ENCODE data around the gene RUSC1.
"Not testable (repeated sequence)": the region's sequence is repeated elsewhere in the genome, so short reads cannot be mapped to it uniquely, and the experiment has no call there.

The RUSC1 gene

DNA sequence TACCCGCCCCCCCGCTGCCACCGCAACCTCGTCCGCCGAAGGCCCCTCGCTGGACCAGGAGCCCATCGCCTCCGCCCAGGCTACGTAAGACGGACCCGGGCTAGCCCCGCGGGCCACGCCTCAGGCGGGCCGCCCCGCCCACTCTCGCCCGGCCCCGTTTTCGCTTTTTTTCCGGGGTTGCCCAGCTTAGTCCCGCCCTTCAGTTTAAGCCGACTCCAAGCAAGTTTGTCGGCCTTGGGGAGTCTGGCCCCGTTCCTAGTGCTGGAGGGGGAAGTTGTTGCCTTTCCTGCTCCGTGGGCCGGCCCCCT lies 3.0 kb downstream of the RUSC1 start:
- DNase-seq = peak; percentile 61 to 82

GRCh38 chr1:155324037-155324716 lies 3.5 kb downstream of the RUSC1 start:
- DNase-seq = peak; percentile 96 to 97

GRCh38 chr1:155324717-155325602 lies 4.3 kb downstream of the RUSC1 start:
- DNase-seq = peak; percentile 69 to 78

- DNase-seq = no peak
These were observed 4.9 kb downstream of the RUSC1 start for GRCh38 chr1:155325603-155325893.

DNA sequence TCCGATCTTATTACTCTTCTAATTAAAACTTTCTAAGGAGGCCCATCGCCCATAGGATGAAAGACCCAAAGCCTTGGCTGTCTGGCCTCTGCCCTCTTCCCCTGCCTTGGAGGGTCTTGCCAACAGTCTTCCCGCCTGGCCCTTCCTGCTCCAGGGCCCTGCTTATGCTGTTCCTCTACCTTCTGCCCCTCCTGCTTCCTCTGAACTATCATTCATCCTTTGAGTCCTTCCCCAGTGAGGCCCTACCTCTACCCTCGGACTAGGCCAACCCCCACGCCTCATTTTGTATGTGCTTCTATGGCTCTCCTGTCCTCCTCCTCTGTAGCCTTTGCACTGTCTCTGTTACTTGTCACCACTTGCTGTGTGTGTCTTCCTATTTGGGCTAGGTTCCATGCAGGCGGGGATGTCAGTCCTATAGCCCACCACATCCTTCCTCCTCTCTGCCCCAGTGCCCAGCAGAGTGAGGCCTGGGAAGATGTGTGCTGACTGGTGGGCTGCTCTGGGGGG lies 5.4 kb downstream of the RUSC1 start:
- DNase-seq = no peak

DNA sequence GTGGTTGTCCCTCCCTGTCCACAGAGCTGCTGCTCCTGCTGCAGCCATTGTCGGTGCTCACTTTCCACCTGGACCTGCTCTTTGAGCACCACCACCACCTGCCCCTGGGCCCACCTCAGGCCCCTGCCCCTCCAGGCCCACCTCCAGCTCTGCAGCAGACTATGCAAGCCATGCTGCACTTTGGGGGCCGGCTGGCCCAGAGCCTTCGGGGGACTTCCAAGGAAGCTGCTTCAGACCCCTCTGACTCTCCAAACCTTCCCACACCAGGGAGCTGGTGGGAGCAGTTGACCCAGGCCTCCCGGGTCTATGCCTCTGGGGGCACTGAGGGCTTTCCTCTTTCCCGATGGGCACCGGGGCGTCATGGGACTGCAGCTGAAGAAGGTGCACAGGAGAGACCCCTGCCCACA lies 5.9 kb downstream of the RUSC1 start:
- DNase-seq = no peak

- no peak for DNase-seq
These were observed 7.3 kb downstream of the RUSC1 start for GRCh38 chr1:155327981-155328380.

- not testable (repeated sequence) for DNase-seq
These were observed 8.2 kb downstream of the RUSC1 start for GRCh38 chr1:155328856-155329255.

DNA sequence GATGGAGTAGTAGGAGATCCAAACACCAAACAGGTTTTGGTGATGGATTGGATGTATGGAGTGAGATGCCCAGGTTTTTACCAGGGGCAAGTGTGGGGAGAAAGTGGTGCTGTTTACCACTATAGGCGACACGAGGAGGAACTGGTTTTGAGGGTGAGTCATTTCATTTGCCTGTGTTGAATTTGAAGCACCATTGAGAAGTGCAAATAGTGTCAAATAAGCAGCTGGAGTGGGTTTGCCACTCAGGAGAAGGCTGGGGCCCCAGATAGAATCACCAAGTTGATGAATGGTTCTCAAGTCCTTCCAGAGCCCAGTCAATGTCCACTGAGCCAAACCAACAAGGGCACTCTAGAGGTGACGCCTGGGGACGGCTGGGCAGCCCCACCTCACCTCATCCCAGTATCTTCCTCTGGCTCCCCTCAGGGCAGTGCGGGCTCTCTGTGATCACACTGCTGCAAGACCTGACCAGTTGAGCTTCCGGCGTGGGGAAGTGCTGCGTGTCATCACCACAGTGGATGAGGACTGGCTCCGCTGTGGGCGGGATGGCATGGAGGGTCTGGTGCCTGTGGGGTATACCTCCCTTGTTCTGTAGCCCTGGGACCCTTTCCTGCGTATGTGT lies 9.4 kb downstream of the RUSC1 start:
- DNase-seq = no peak

GRCh38 chr1:155334962-155335361 lies 14.3 kb downstream of the RUSC1 start:
- no peak for DNase-seq

GRCh38 chr1:155339515-155340097 lies 18.9 kb downstream of the RUSC1 start:
- no peak for DNase-seq

- no peak for DNase-seq
These were observed 22.1 kb downstream of the RUSC1 start for GRCh38 chr1:155342842-155343241.

GRCh38 chr1:155352631-155353030 lies 31.9 kb downstream of the RUSC1 start:
- no peak for DNase-seq

DNA sequence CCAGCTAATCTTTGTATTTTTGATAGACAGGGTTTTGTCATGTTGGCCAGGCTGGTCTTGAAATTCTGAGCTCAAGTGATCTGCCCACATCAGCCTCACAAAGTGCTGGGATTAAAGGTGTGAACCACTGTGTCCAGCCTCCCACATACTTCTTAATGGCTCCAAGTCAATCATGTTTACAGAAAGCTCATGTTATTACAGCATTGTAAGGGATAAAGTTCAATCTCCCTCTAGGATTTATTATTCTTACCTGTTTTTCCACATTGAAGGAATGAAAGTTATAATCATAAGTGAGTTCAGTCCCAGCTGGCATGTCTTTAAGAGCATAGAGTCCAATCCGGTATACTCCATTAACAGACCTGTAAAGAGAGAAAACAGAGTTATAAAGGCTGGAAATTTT lies 39.4 kb downstream of the RUSC1 start:
- DNase-seq = no peak

GRCh38 chr1:155379180-155379579 lies 58.5 kb downstream of the RUSC1 start:
- DNase-seq = no peak

- no peak for DNase-seq
These were observed 59.0 kb downstream of the RUSC1 start for GRCh38 chr1:155379631-155380090.
